ENCODE measurements around the gene PEX11A.

Gene PEX11A

GRCh38 chr15:89674526-89674925 is 16.0 kb downstream of the PEX11A start:
- DNase-seq = no peak

- DNase-seq = peak; percentile 3
Measured at GRCh38 chr15:89673165-89673512, 17.4 kb downstream of the PEX11A start.

- DNase-seq = no peak
Measured at GRCh38 chr15:89672221-89673164, 18.1 kb downstream of the PEX11A start.

DNA sequence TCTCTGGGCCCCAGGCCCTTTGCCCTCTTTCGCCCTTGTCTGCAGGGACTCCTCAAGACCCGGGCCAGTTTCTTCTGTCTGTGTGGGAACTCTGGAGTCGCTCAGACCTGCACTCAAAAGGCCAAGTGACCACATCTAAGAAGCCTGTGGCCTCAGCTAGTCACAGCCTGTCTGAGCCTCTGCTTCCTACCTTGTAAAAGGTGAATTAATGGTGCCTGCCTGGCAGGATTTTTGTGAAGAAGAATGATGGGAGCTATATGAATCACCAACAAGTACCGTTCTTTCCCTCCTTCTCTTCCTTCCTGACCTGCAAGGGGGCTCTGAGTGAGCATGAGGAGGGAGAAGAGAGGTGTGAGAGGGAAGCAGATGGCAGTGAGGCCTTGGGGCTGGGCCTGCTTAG is 18.9 kb downstream of the PEX11A start:
- DNase-seq = no peak

DNA sequence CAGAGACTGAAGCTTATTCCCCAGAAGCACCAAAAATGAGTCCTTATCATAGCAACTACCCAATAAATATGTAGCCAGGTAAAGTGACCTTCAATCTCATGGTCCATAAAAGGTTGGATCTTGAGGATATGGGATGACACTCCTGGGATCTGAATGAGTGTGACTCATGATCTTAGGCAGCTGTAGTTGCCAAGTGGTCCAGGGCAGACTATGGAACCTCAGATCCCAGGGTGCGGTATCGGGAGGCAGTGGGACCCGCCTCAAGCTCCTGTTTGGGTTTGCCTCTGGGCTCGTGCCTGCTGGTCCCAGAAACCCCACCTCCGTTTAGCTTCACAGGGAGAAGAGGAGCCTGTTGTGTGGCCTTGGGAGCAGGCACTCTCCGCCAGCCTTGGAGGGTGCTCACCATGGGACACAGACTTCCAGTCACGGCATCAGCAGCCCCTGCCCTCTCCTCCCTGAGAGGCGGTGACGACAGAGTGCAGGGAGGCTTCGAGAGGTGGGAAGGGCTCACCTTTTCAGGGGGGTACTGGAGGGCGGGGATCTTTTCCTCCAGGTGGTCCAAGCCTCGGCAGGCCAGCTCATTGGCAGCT is 19.5 kb downstream of the PEX11A start:
- DNase-seq = no peak

- DNase-seq = no peak
Measured at GRCh38 chr15:89669941-89670340, 20.6 kb downstream of the PEX11A start.

DNA sequence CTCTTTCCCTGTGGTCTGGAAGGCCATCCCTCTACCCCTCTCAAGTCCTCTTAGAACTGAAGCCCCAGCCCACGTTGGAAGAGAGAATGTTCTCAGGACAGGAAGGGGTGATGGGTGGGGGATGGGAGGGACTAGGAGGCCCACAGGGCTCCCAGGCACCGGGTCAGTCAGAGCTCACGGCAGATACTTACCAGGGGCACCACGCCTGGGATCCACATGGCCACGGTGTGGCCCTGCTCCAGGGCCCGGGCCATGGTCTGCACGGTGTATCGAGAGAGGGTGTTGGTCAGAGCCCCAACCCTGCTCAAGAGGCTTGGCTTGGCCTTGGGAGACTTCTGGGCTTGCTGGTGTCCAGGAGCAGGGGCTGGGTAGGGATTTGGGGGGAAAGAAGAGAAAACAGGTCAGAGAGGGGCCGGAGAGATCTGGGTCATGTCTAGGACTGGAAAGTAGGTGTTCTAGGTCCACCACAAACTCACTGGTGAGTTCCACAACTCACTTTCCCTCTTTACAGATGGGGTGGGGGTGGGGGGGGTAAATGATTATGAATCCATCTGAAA is 21.2 kb downstream of the PEX11A start:
- no peak for DNase-seq

DNA sequence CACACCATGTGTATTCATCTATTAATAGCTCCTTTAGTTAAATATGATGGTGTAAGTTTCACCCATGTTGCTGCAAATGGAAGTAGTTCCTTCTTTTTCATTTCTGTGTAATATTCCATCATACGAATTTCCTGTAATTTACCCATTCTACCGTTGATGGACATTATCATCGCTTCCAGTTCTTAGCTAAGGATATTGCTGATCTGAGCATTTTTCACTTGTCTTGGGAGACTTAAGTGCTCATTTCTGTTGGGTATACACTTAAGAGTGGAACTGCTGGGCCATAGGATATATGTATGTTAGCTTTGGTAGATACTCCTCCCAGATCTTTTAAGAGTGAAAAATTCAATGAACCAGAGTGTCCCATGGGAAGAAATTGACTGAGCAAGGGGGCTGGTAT is 22.4 kb downstream of the PEX11A start:
- no peak for DNase-seq

DNA sequence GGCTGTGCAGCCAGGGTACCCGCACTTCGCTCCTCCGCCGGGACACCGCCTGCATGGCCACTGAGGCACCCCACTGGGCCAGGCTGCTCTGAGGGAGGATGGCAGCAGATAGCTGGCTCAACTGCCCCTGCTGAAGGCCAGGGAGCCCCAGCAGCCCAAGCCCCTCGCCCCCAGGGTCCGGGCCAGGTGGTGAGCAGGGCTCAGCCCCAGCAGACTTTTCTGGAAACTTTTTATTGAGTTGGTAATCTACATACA is 22.9 kb downstream of the PEX11A start:
- no peak for DNase-seq

- no peak for DNase-seq
Measured at GRCh38 chr15:89666858-89667705, 23.5 kb downstream of the PEX11A start.

- DNase-seq = no peak
Measured at GRCh38 chr15:89666184-89666857, 24.2 kb downstream of the PEX11A start.

GRCh38 chr15:89665449-89666181 is 24.9 kb downstream of the PEX11A start:
- DNase-seq = peak; percentile 33

DNA sequence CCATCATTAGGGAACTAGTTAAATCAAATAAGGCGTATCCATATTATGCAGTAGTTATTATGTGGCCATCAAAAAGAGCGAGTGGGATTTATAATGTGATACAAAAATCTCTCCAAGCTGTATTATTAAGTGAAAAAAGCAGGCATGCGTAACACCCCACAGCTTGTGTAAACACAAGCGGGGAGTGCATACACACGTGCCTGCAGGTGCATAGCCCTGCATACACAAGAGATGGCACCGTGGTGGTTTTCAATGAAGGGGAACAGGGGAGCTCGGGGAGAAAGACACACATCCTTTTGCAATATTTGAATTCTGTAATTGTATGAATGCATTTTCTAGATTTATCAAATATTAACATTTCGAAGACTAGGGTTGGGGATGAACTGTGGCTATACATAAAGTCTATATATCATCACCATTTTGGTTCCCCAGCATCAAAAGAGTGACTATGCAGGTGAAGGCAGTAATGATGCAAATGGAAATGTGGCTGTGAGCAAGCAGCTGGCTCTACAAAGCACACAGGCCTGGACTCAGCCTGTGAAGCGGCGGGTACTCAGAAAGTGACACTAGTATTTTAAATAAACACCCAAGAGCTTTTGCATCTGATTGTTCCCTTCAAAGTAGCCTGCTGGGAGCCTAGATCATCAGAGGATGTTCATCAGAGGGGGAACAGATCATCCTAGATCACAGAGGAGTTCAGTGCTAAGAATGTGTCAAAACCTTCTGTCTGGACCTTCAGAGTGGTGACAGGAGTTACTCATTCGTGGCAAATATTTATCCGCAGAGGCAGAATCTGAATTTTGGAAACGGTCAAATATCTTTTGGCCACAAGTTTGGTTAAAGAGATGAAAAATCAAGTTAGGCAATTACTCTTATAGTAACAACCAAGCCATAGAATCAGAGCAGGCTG is 25.9 kb downstream of the PEX11A start:
- DNase-seq = peak; percentile 50

GRCh38 chr15:89662893-89663626 is 27.5 kb downstream of the PEX11A start:
- no peak for DNase-seq

DNA sequence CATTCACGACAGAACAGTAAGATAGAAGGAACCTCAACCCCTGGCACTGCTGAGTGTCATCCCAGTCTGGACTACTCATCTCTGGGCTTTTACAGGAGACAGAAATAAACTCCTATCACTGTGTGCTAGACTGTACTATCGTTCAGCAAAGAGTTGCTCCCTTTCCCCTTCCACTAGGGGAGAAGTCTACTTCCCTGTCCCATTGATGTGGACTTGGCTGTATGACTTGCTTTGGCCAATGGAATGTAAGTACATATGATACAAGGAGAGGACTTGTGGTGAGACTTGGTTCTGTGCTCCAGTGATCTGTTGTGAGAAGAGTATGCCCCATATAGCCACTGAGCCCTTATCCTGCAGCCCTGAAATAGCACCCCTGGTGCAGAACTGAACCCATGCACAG is 30.0 kb downstream of the PEX11A start:
- no peak for DNase-seq

DNA sequence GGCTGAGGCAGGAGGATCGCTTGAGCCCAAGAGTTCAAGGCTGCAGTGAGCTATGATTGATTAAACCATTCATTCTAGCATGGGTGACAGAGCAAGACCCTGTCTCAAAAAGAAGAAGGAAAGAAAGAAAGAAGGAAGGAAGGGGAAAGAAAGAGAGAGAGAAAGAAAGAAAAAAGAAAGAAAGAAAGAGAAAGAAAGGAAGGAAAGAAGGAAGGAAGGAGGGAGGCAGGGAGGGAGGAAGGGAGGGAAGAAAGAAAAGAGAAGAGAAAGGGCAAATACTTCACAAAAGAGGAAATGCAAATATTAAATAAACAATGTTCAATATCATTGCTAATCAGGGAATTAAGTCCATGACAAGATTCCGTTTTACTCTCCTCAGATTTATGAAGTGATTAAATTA is 31.3 kb downstream of the PEX11A start:
- no peak for DNase-seq

- DNase-seq = no peak
Measured at GRCh38 chr15:89657686-89658200, 32.8 kb downstream of the PEX11A start.

DNA sequence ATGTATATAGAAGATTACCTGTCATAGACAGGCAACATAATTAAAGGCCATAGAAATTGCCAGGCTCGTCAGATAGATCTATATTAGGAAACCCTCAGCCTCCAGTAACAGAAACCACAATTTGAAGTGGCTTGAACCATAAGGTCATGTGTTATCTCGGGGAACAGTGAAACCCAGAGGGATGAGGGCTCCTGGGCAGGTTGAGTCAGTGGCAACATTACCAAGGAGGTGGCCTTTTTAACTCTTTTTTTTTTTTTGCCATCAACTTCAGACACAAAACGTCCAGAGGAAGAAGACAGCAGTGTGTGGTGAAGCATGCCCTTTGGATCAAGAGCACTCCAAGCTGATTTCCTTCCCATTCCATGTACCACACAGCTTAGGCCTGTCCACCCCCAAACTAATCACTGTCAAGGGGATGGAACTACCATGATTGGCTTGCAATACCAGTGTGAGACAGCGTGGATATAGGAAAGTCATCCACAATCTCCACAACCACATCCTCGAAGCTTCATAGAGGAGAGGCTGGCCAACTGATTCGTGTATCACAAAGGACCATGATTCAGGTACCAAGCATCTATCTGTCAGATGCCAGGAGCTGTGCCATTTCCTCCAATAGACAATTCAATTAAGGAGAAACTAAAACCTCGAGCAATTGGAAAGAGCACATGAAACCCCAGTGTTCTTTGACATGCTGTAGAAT is 34.3 kb downstream of the PEX11A start:
- no peak for DNase-seq

Data from COR-L47 (cell line).